ENCODE data around the gene TMEM204.

TMEM204 gene

GRCh38 chr16:1499756-1500464 is 33.6 kb upstream of the TMEM204 start:
- WGBS (ENCODE audit: insufficient coverage): 98% methylated on average over 34 of the region's 36 CpGs
- Histone ChIP-seq H3K4me1 (ENCODE audit: control extremely low read depth in 1 of 4, control insufficient read depth in 4 of 4, insufficient read depth in 4 of 4, low read length in 3 of 4) (peaks cover 0 to under 1% (median 0%) of the 10 kb centered on the region in 4 experiments), H3K36me3 (ENCODE audit: control insufficient read depth in 4 of 4, insufficient read depth in 4 of 4, low read length in 3 of 4) (peaks cover 5 to 88% (median 53%) of the 10 kb centered on the region in 4 experiments), H3K27ac (ENCODE audit: insufficient read depth in 1 of 2, low read depth in 1 of 2, low read length in 2 of 2, poor library complexity in 1 of 2, severe bottlenecking in 2 of 2) (no peak overlapping the region), H3K27me3 (replicated peaks in 2 of 5; ENCODE audit: control insufficient read depth in 4 of 5, insufficient read depth in 5 of 5, low read length in 4 of 5) (no peaks in the 10 kb centered on the region), H3K4me3 (ENCODE audit: control insufficient read depth in 1 of 7, extremely low read depth in 1 of 7, insufficient read depth in 4 of 7, low read depth in 2 of 7, low read length in 6 of 7) (no peak overlapping the region), H3K9me3 (ENCODE audit: control extremely low read depth in 1 of 5, control insufficient read depth in 4 of 5, insufficient read depth in 2 of 5, low read depth in 1 of 5, low read length in 4 of 5) (no peaks in the 10 kb centered on the region)
- CTCF ChIA-PET: no interaction called here
- DNase-seq: no peak
- POLR2A ChIA-PET: no interaction called here

- ChIA-PET CTCF (no interaction called here), POLR2A (no interaction called here)
- H3K27me3 ChIP-seq (replicated peaks in 2 of 5; ENCODE audit: control insufficient read depth in 4 of 5, insufficient read depth in 5 of 5, low read length in 4 of 5): no peaks in the 10 kb centered on the region
- peaks cover 5 to 85% (median 51%) of the 10 kb centered on the region in 4 experiments for H3K36me3 ChIP-seq (ENCODE audit: control insufficient read depth in 4 of 4, insufficient read depth in 4 of 4, low read length in 3 of 4)
- DNase-seq: no peak
- H3K9me3 ChIP-seq (ENCODE audit: control extremely low read depth in 1 of 5, control insufficient read depth in 4 of 5, insufficient read depth in 2 of 5, low read depth in 1 of 5, low read length in 4 of 5): no peaks in the 10 kb centered on the region
- no peaks in the 10 kb centered on the region for H3K4me1 ChIP-seq (ENCODE audit: control extremely low read depth in 1 of 4, control insufficient read depth in 4 of 4, insufficient read depth in 4 of 4, low read length in 3 of 4)
- no peak overlapping the region for H3K4me3 ChIP-seq (ENCODE audit: control insufficient read depth in 1 of 7, extremely low read depth in 1 of 7, insufficient read depth in 4 of 7, low read depth in 2 of 7, low read length in 6 of 7)
- 95% methylated on average over 37 of the region's 44 CpGs for WGBS (ENCODE audit: insufficient coverage)
- no peak overlapping the region for H3K27ac ChIP-seq (ENCODE audit: insufficient read depth in 1 of 2, low read depth in 1 of 2, low read length in 2 of 2, poor library complexity in 1 of 2, severe bottlenecking in 2 of 2)
Observed at GRCh38 chr16:1500465-1501150, 32.9 kb upstream of the TMEM204 start.

GRCh38 chr16:1501630-1502029 is 31.8 kb upstream of the TMEM204 start:
- no peaks in the 10 kb centered on the region for H3K9me3 ChIP-seq (ENCODE audit: control extremely low read depth in 1 of 5, control insufficient read depth in 4 of 5, insufficient read depth in 2 of 5, low read depth in 1 of 5, low read length in 4 of 5)
- ChIA-PET POLR2A (no interaction called here), CTCF (no interaction called here)
- DNase-seq: no peak
- H3K27me3 ChIP-seq (replicated peaks in 2 of 5; ENCODE audit: control insufficient read depth in 4 of 5, insufficient read depth in 5 of 5, low read length in 4 of 5): no peaks in the 10 kb centered on the region
- WGBS (ENCODE audit: insufficient coverage): 97% methylated on average over 19 of the region's 23 CpGs
- no peak overlapping the region for H3K27ac ChIP-seq (ENCODE audit: insufficient read depth in 1 of 2, low read depth in 1 of 2, low read length in 2 of 2, poor library complexity in 1 of 2, severe bottlenecking in 2 of 2)
- H3K4me3 ChIP-seq (ENCODE audit: control insufficient read depth in 1 of 7, extremely low read depth in 1 of 7, insufficient read depth in 4 of 7, low read depth in 2 of 7, low read length in 6 of 7): no peak overlapping the region
- no peaks in the 10 kb centered on the region for H3K4me1 ChIP-seq (ENCODE audit: control extremely low read depth in 1 of 4, control insufficient read depth in 4 of 4, insufficient read depth in 4 of 4, low read length in 3 of 4)
- H3K36me3 ChIP-seq (ENCODE audit: control insufficient read depth in 4 of 4, insufficient read depth in 4 of 4, low read length in 3 of 4): peaks cover 5 to 85% (median 50%) of the 10 kb centered on the region in 4 experiments

GRCh38 chr16:1502092-1503004 is 31.1 kb upstream of the TMEM204 start:
- POLR2A ChIA-PET: no interaction called here
- 97% methylated on average over 41 of the region's 42 CpGs for WGBS (ENCODE audit: insufficient coverage)
- Histone ChIP-seq H3K4me1 (ENCODE audit: control extremely low read depth in 1 of 4, control insufficient read depth in 4 of 4, insufficient read depth in 4 of 4, low read length in 3 of 4) (no peaks in the 10 kb centered on the region), H3K9me3 (ENCODE audit: control extremely low read depth in 1 of 5, control insufficient read depth in 4 of 5, insufficient read depth in 2 of 5, low read depth in 1 of 5, low read length in 4 of 5) (no peaks in the 10 kb centered on the region), H3K36me3 (ENCODE audit: control insufficient read depth in 4 of 4, insufficient read depth in 4 of 4, low read length in 3 of 4) (peaks cover 7 to 85% (median 45%) of the 10 kb centered on the region in 4 experiments), H3K27me3 (replicated peaks in 2 of 5; ENCODE audit: control insufficient read depth in 4 of 5, insufficient read depth in 5 of 5, low read length in 4 of 5) (no peaks in the 10 kb centered on the region), H3K27ac (ENCODE audit: insufficient read depth in 1 of 2, low read depth in 1 of 2, low read length in 2 of 2, poor library complexity in 1 of 2, severe bottlenecking in 2 of 2) (no peak overlapping the region), H3K4me3 (ENCODE audit: control insufficient read depth in 1 of 7, extremely low read depth in 1 of 7, insufficient read depth in 4 of 7, low read depth in 2 of 7, low read length in 6 of 7) (no peak overlapping the region)
- DNase-seq: no peak
- CTCF ChIA-PET: no interaction called here

- POLR2A ChIA-PET: no interaction called here
Observed at GRCh38 chr16:1503110-1503955, 30.1 kb upstream of the TMEM204 start.

GRCh38 chr16:1505073-1505844 is 28.2 kb upstream of the TMEM204 start:
- H3K4me3 ChIP-seq (ENCODE audit: control insufficient read depth in 1 of 7, extremely low read depth in 1 of 7, insufficient read depth in 4 of 7, low read depth in 2 of 7, low read length in 6 of 7): no peak overlapping the region
- POLR2A ChIA-PET: no interaction called here
- no peaks in the 10 kb centered on the region for H3K4me1 ChIP-seq (ENCODE audit: control extremely low read depth in 1 of 4, control insufficient read depth in 4 of 4, insufficient read depth in 4 of 4, low read length in 3 of 4)
- CTCF ChIA-PET: no interaction called here
- H3K27me3 ChIP-seq (replicated peaks in 2 of 5; ENCODE audit: control insufficient read depth in 4 of 5, insufficient read depth in 5 of 5, low read length in 4 of 5): no peaks in the 10 kb centered on the region
- DNase-seq: no peak
- no peaks in the 10 kb centered on the region for H3K9me3 ChIP-seq (ENCODE audit: control extremely low read depth in 1 of 5, control insufficient read depth in 4 of 5, insufficient read depth in 2 of 5, low read depth in 1 of 5, low read length in 4 of 5)
- 99% methylated on average over 36 of the region's 37 CpGs for WGBS (ENCODE audit: insufficient coverage)
- H3K27ac ChIP-seq (ENCODE audit: insufficient read depth in 1 of 2, low read depth in 1 of 2, low read length in 2 of 2, poor library complexity in 1 of 2, severe bottlenecking in 2 of 2): no peak overlapping the region
- peaks cover 4 to 80% (median 45%) of the 10 kb centered on the region in 4 experiments for H3K36me3 ChIP-seq (ENCODE audit: control insufficient read depth in 4 of 4, insufficient read depth in 4 of 4, low read length in 3 of 4)

More at GRCh38 chr16:1503110-1503955, 30.1 kb upstream of the TMEM204 start:
- 97% methylated on average over 34 of the region's 37 CpGs for WGBS (ENCODE audit: insufficient coverage)
- H3K4me3 ChIP-seq (ENCODE audit: control insufficient read depth in 1 of 7, extremely low read depth in 1 of 7, insufficient read depth in 4 of 7, low read depth in 2 of 7, low read length in 6 of 7): no peak overlapping the region
- no peak for DNase-seq
- H3K9me3 ChIP-seq (ENCODE audit: control extremely low read depth in 1 of 5, control insufficient read depth in 4 of 5, insufficient read depth in 2 of 5, low read depth in 1 of 5, low read length in 4 of 5): no peaks in the 10 kb centered on the region
- no peaks in the 10 kb centered on the region for H3K27me3 ChIP-seq (replicated peaks in 2 of 5; ENCODE audit: control insufficient read depth in 4 of 5, insufficient read depth in 5 of 5, low read length in 4 of 5)
- H3K4me1 ChIP-seq (ENCODE audit: control extremely low read depth in 1 of 4, control insufficient read depth in 4 of 4, insufficient read depth in 4 of 4, low read length in 3 of 4): no peaks in the 10 kb centered on the region
- CTCF ChIA-PET: interaction anchor here (1.2 kb wide), 1 partner anchor 20 kb away, joined by 3 read pairs; no protein-coding TSS in a partner anchor
- H3K36me3 ChIP-seq (ENCODE audit: control insufficient read depth in 4 of 4, insufficient read depth in 4 of 4, low read length in 3 of 4): peaks cover 7 to 79% (median 44%) of the 10 kb centered on the region in 4 experiments
- no peak overlapping the region for H3K27ac ChIP-seq (ENCODE audit: insufficient read depth in 1 of 2, low read depth in 1 of 2, low read length in 2 of 2, poor library complexity in 1 of 2, severe bottlenecking in 2 of 2)

Data from common myeloid progenitor, CD34-positive (primary cell).